LNCAP (cell line): ENCODE results near the gene SNCB.

Experiments
- TF ChIP-seq, protein P1 (sequence below): fragments of 450-650 bp; IDR thresholded peaks from 2 replicates; pipeline ENCODE4 v1.5.1; 2017; ENCODE audit warnings: mild to moderate bottlenecking

Gene SNCB

DNA sequence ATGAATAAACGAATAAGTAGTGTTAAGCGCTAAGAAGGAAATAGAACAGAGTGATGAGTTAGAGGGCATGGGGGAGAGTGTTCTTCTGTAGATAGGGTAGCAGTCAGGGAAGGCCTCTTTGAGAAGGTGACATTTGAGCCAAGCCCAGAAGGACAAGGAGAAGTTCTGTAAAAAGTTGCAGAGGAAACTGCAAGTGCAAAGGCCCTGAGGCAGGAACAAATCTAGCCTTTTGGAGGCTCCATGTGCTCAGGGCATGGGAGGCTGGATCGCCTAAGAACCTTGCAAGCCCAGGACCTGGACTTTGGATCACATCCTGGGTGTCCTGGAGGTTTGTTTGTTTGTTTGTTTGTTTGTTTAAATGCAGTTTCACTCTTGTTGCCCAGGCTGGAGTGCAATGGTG lies 8.1 kb upstream of the SNCB start:
- TF ChIP-seq, protein P1, sequence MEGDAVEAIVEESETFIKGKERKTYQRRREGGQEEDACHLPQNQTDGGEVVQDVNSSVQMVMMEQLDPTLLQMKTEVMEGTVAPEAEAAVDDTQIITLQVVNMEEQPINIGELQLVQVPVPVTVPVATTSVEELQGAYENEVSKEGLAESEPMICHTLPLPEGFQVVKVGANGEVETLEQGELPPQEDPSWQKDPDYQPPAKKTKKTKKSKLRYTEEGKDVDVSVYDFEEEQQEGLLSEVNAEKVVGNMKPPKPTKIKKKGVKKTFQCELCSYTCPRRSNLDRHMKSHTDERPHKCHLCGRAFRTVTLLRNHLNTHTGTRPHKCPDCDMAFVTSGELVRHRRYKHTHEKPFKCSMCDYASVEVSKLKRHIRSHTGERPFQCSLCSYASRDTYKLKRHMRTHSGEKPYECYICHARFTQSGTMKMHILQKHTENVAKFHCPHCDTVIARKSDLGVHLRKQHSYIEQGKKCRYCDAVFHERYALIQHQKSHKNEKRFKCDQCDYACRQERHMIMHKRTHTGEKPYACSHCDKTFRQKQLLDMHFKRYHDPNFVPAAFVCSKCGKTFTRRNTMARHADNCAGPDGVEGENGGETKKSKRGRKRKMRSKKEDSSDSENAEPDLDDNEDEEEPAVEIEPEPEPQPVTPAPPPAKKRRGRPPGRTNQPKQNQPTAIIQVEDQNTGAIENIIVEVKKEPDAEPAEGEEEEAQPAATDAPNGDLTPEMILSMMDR: no peak

DNA sequence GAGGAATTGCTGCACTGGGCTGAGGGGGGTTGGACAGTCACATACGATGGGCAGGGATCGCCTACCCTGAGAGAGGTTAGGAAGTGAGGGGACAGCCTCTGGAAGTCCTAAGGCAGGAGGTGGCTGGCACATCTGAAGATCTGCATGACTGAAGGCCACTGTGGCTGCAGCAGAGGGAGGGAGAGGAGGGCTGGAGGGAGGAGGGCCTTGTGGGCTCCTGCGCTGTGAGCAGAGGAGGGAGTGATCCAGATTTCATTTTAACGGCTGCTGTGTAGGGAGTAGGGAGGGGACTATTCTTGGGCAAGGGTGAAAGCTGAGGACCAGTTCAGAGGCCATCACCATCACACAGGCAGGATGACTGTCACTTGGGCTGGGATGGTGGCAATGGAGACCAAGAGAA lies 7.2 kb upstream of the SNCB start:
- TF ChIP-seq, protein P1: no peak

DNA sequence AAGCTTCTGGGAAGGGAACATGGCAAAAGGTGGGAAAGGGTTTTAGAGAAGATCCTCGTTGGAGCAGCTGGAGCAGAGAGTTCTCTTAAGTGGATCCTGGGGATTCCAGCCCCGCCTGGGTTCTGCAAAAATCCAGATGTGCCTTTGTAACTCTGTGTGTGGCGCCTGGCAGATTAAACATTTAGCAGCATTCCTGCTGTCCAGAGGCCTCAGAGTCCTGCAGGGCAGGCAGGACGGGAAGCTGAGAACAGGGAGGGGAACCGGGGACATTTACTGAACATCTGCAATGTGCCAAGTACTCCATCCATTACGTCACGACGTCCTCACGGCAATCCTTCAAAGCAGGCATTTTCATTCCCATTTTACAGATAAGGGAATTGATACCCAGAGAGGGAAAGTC lies 6.1 kb upstream of the SNCB start:
- TF ChIP-seq, protein P1: no peak

DNA sequence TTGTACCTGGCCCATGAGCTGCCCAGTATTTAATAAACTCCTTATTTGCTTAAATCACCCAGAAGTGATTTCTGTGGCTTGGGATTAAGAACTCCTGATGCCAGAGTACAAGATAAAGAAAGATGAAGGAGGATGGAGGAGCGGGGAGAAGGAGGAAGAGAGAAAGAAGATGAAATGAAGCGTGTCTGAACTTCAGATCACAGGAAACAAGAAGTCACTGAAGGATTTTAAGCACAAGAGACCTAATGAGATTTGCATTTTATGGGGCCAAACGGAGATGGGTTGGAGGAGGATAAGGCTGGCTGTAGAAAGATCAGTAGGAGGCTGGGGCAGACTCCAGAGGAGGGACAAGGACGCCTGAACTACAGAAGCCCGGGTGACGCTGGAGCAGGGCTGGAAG lies 3.3 kb upstream of the SNCB start:
- TF ChIP-seq, protein P1: no peak

DNA sequence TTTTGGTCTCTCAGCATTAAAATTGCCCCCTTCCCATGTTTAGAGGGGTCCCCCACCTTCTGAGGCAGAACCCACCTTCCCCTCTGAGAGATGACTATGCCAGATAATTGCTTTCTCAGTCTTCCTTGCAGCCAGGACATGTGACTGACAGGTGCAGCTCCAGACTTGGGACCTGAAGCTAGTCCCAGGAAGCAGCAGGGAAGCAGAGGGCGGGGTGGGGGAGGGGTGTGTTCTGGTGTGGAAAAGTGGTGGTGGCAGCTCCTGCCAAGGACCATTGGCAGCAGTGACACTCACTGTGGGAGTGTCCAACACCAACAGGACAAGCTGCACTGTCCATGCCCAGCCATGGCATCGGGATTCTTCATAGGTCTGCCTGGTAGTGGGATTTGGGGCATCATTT lies 2.4 kb upstream of the SNCB start:
- TF ChIP-seq, protein P1: no peak

DNA sequence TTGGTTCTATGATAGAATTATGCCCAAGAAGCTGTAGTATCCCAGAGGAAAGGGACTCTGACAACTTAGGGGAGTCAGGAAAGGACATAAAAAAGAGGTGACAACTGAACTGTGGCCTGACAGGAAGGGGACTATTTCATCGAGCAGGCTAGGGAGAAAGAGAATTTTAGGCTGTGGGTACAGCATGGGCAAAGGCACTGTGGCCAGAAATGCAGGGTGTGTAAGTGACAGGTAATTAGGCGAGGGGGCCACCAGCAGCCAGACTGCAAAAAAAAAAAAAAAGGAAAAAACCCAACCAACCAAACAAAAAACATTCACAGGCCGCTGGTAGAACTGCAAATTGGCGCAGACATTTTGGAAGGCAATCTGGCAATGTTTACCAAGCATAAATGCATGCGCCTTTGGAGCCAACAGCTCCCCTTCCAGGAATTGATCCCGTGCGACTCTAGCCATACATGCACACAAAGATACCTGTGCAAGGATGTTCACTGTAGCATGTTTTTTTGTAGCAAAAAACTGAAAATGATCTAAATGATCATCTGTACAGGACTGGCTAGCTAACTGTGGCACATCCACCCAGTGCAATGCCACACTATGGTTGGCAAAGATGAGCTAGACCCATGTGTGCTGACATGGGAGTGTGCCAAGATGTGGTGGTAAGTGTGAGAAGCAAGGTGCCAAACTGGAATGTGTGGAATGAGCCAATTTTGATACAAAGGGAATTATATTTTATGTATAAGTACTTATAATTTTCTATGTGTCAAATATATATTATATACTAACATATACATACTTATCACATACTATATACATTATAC lies 1.3 kb upstream of the SNCB start:
- TF ChIP-seq, protein P1: no peak

DNA sequence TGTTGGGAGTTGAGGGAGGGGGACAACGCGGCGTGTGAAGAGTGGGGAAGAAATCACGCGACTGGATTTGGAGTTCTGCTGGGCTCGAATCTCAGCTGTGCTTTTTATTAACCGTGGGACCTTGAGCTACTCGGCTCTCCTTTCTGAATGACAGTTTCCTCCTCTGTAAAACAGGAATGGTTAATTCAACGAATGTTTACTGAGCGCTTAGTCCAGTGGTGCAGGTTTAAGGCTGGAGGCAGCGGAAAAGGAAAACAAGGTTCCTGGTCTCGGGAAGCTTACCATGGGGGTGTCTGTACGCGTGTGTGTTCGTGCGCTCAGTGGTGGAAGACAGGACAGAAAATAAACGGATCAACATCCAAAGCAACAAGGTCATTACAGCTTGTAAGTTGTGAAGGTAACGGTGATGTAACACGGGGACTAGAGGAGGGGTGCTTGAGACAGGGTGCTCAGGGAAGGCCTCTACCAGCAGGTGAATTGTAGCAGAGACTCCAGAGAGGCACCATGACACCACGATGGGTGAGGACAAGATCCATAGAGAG lies 418 bp upstream of the SNCB start:
- TF ChIP-seq, protein P1: no peak
